ENCODE measurements around the gene LRRC4C. TPM values are rescaled to one million over a fixed set of nuclear protein-coding genes. Genes with fewer than 3 reads are reported as not detected.

The LRRC4C gene
- total and polyA plus RNA-seq, 10 of the 15 experiments (the other 5 are each of a cell fraction or from before 2014, with no cell fraction given): 1.5 TPM; not detected in 9

DNA sequence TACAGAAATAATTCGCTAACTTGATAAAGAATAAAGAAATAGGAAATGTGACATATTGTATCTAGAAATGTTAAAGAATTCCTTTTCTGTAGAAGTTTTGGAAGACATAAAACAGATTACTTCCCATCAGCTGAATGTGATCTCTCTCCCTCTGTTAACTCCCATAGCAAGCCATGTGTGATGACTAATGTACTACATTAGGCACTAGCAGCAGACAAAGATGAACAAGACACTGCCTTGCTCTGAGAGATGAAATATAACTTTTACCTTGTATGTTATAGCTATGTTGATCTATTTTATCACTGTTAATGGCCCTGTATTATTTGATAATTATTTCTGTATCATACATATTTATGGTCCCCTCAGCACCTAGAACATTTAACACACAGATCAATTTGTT, 817.2 kb downstream of the LRRC4C start:
- Histone ChIP-seq H3K79me2 (ENCODE audit: control insufficient read depth, insufficient read depth, low read length) (no peaks in the 10 kb centered on the region), H3K9me3 (replicated peaks; ENCODE audit: control insufficient read depth, insufficient read depth, low read length) (no peaks in the 10 kb centered on the region), H4K20me1 (ENCODE audit: control insufficient read depth, insufficient read depth) (no peaks in the 10 kb centered on the region), H3K27me3 (replicated peaks in 1 of 2; ENCODE audit: control insufficient read depth in 2 of 2, insufficient read depth in 2 of 2, low read length in 1 of 2) (no peaks in the 10 kb centered on the region), H3K36me3 (ENCODE audit: control insufficient read depth in 2 of 2, insufficient read depth in 2 of 2, low read length in 1 of 2) (no peaks in the 10 kb centered on the region), H3K4me3 (no peak overlapping the region), H3K4me1 (ENCODE audit: control insufficient read depth, insufficient read depth, low read length) (no peaks in the 10 kb centered on the region), H3K27ac (ENCODE audit: control insufficient read depth, insufficient read depth) (no peak overlapping the region), H2AFZ (ENCODE audit: control insufficient read depth, low read depth, low read length) (no peak overlapping the region), H3K9ac (ENCODE audit: control insufficient read depth, insufficient read depth, low read length) (no peak overlapping the region), H3K4me2 (ENCODE audit: control insufficient read depth, insufficient read depth) (no peak overlapping the region)
- FAIRE-seq (no peak), DNase-seq (ENCODE audit: low read depth, low spot score) (no peak), ATAC-seq (no peak)
- no TSS peak for BruUV-seq (replicated peaks)
- SMC1A ChIA-PET (ENCODE audit: uncharacterized antibody, unreplicated experiment): no interaction called here
- RAD21 ChIA-PET (ENCODE audit: unreplicated experiment): no interaction called here
- intact Hi-C loops (cut with micrococcal nuclease; ENCODE audit: unreplicated experiment): no loop called here
- TF ChIP-seq IKZF1 (conservative IDR thresholded peaks at IDR 0.05): no peak
- TF ChIP-seq, protein P1, sequence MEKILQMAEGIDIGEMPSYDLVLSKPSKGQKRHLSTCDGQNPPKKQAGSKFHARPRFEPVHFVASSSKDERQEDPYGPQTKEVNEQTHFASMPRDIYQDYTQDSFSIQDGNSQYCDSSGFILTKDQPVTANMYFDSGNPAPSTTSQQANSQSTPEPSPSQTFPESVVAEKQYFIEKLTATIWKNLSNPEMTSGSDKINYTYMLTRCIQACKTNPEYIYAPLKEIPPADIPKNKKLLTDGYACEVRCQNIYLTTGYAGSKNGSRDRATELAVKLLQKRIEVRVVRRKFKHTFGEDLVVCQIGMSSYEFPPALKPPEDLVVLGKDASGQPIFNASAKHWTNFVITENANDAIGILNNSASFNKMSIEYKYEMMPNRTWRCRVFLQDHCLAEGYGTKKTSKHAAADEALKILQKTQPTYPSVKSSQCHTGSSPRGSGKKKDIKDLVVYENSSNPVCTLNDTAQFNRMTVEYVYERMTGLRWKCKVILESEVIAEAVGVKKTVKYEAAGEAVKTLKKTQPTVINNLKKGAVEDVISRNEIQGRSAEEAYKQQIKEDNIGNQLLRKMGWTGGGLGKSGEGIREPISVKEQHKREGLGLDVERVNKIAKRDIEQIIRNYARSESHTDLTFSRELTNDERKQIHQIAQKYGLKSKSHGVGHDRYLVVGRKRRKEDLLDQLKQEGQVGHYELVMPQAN (conservative IDR thresholded peaks at IDR 0.05): no peak
- TF ChIP-seq CHD1 (IDR thresholded peaks at IDR 0.05; ENCODE audit: low read depth, low read length): no peak
- CTCF ChIA-PET: no interaction called here
- POLR2A ChIA-PET: no interaction called here
- in situ Hi-C loops (cut with MboI): no loop called here
- WGBS (ENCODE audit: insufficient coverage, insufficient replicate concordance, low lambda C conversion rate, missing lambda C conversion rate): 0% methylated on average over 1 of the region's 1 CpG

DNA sequence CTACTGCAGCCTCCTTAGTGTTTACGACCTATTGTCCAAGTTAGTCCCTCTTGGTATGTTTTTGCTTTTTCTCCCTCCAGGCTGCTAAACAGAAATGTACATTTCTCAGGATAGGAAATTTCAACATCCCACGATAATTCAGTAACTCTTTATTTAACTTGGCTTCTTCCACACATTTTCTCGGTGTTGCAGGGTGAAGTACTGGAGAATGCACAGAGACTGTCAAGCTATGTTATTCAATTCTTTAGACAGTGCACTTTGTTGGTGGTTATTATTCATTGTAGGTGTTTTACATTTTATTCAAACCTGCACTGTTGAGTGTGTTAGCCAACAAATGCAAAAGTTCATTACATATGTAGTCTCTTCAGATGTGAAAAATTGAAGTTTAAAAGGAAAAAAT, 839.8 kb downstream of the LRRC4C start:
- intact Hi-C loops (cut with micrococcal nuclease; ENCODE audit: unreplicated experiment): no loop called here
- ChIA-PET POLR2A (no interaction called here), SMC1A (ENCODE audit: uncharacterized antibody, unreplicated experiment) (no interaction called here), RAD21 (ENCODE audit: unreplicated experiment) (no interaction called here), CTCF (no interaction called here)
- H4K20me1 ChIP-seq (ENCODE audit: control insufficient read depth, insufficient read depth): no peaks in the 10 kb centered on the region
- WGBS (ENCODE audit: insufficient coverage, insufficient replicate concordance, low lambda C conversion rate, missing lambda C conversion rate): 2% methylated on average over 3 of the region's 3 CpGs
- H2AFZ ChIP-seq (ENCODE audit: control insufficient read depth, low read depth, low read length): no peak overlapping the region
- H3K4me2 ChIP-seq (ENCODE audit: control insufficient read depth, insufficient read depth): no peak overlapping the region
- ATAC-seq (no peak), DNase-seq (ENCODE audit: low read depth, low spot score) (no peak), FAIRE-seq (no peak)
- no peaks in the 10 kb centered on the region for H3K9me3 ChIP-seq (replicated peaks; ENCODE audit: control insufficient read depth, insufficient read depth, low read length)
- H3K79me2 ChIP-seq (ENCODE audit: control insufficient read depth, insufficient read depth, low read length): no peaks in the 10 kb centered on the region
- H3K4me1 ChIP-seq (ENCODE audit: control insufficient read depth, insufficient read depth, low read length): no peaks in the 10 kb centered on the region
- H3K9ac ChIP-seq (ENCODE audit: control insufficient read depth, insufficient read depth, low read length): no peak overlapping the region
- no peaks in the 10 kb centered on the region for H3K27me3 ChIP-seq (replicated peaks in 1 of 2; ENCODE audit: control insufficient read depth in 2 of 2, insufficient read depth in 2 of 2, low read length in 1 of 2)
- in situ Hi-C loops (cut with MboI): no loop called here
- no peak overlapping the region for H3K4me3 ChIP-seq
- BruUV-seq (replicated peaks): no TSS peak
- H3K27ac ChIP-seq (ENCODE audit: control insufficient read depth, insufficient read depth): no peak overlapping the region
- H3K36me3 ChIP-seq (ENCODE audit: control insufficient read depth in 2 of 2, insufficient read depth in 2 of 2, low read length in 1 of 2): no peaks in the 10 kb centered on the region
- TF ChIP-seq ESRRA (IDR thresholded peaks at IDR 0.05; ENCODE audit: low read length): no peak
- TF ChIP-seq TCF3 (IDR thresholded peaks at IDR 0.05; ENCODE audit: borderline replicate concordance, insufficient read depth, low read depth, low read length): no peak
- no peak for TF ChIP-seq SREBF2 (IDR thresholded peaks at IDR 0.05; ENCODE audit: low read length)
- no peak for TF ChIP-seq NR2F1 (conservative IDR thresholded peaks at IDR 0.05)
- no peak for TF ChIP-seq NR2C2 (IDR thresholded peaks at IDR 0.05; ENCODE audit: borderline replicate concordance, control insufficient read depth, insufficient read length, low read depth)
- no peak for TF ChIP-seq RELA (IDR thresholded peaks at IDR 0.05; ENCODE audit: borderline replicate concordance, partially characterized antibody)
- no peak for TF ChIP-seq PAX8 (IDR thresholded peaks at IDR 0.05)
- no peak for TF ChIP-seq SP1 (IDR thresholded peaks at IDR 0.05; ENCODE audit: low read depth, low read length)
- no peak for TF ChIP-seq STAT3 (IDR thresholded peaks at IDR 0.05; ENCODE audit: low read depth, low read length)
- no peak for TF ChIP-seq LARP7 (IDR thresholded peaks at IDR 0.05)
- no peak for TF ChIP-seq MEF2B (IDR thresholded peaks at IDR 0.05; ENCODE audit: partially characterized antibody, poor library complexity, severe bottlenecking)
- no peak for TF ChIP-seq POLR2AphosphoS5 (IDR thresholded peaks at IDR 0.05; ENCODE audit: low read length)
- no peak for TF ChIP-seq SMAD1 (IDR thresholded peaks at IDR 0.05; ENCODE audit: low read depth, partially characterized antibody)
